ENCODE results near the gene MTTP.

Gene MTTP

DNA sequence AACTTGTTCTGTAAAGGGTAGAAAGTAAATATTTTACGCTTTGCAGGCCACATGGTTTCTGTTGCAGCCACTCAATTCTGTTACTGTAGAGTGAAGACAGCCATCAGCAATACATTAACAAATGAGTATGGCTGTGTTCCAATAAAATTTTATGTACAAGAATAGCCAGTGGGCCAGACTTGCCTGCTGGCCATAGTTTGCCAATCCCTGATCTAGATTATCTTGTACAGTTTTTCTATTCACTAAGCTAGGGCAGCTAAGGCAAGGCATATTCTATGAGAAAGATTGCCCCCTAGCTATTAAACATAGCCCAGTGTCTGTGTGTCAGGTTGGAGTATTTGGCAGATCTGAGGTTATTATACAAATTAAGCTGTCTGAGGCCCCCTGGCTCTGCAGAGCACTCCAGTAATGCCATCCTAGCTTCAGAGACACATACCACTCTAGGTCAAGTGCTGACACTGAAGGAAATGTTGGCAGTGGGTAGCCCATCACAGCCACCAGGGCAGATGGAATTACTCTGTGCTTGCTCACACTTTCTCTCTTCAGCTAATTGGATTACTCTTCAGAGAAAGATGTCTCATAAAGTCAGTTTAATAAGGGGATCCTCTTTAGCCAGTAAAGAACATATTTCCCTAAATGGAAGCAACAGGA, 40.7 kb downstream of the MTTP start:
- Histone ChIP-seq H3K18ac (ENCODE audit: low read length) (no peak overlapping the region), H2AFZ (ENCODE audit: insufficient read depth, low read length, poor library complexity) (no peak overlapping the region), H2AK5ac (ENCODE audit: low read length) (no peak overlapping the region), H3K23ac (ENCODE audit: low read length) (no peak overlapping the region), H3K4me1 (ENCODE audit: control insufficient read depth in 1 of 2, insufficient read depth in 2 of 2, low read length in 2 of 2) (no peaks in the 10 kb centered on the region), H3K14ac (ENCODE audit: low read length) (no peak overlapping the region), H3K79me1 (ENCODE audit: low read length) (no peaks in the 10 kb centered on the region), H3K9ac (ENCODE audit: low read length) (no peak overlapping the region), H3K4me3 (ENCODE audit: low read depth, low read length) (no peak overlapping the region), H3K4ac (ENCODE audit: low read depth, low read length) (no peak overlapping the region), H4K91ac (ENCODE audit: low read depth, low read length) (no peak overlapping the region), H3K27me3 (ENCODE audit: insufficient read depth, low read length) (no peaks in the 10 kb centered on the region), H2BK120ac (ENCODE audit: insufficient read depth, low read length, poor library complexity) (no peak overlapping the region), H3K36me3 (ENCODE audit: control insufficient read depth in 1 of 2, insufficient read depth in 2 of 2, low read length in 2 of 2) (no peaks in the 10 kb centered on the region), H3K79me2 (ENCODE audit: control insufficient read depth, insufficient read depth, low read length, poor library complexity) (no peaks in the 10 kb centered on the region), H4K8ac (ENCODE audit: low read depth, low read length) (no peak overlapping the region), H3K27ac (ENCODE audit: low read depth, low read length) (no peak overlapping the region), H2BK12ac (ENCODE audit: low read length) (no peak overlapping the region), H3K4me2 (ENCODE audit: low read length) (no peak overlapping the region), H3K9me3 (ENCODE audit: insufficient read depth, low read depth, low read length) (no peaks in the 10 kb centered on the region), H2BK5ac (ENCODE audit: low read depth, low read length, poor library complexity) (no peak overlapping the region), H4K12ac (ENCODE audit: low read depth, low read length) (no peak overlapping the region)
- DNase-seq, result no peak
- WGBS (ENCODE audit: extremely low coverage, insufficient coverage, insufficient read length), result no CpG with 5 or more reads among the region's 1 CpG

DNA sequence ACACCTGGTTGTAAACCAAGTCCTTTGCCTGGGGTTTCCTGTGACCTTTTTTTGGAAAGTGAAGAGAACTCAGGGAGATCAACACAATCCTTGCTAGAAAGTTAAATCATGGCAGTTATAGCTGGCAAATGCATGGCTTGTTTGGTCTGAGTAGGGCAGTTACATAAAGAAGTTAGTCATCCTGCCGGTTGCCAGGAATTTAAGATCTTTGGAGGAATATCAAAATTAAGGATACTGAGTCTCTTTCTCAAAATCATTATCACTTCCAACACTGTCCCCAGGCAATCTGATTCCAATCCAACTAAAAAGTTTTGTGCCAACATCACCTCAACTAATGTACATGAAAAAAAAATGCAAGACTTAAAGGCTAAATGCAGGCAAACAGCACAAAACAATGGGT, 42.8 kb downstream of the MTTP start:
- H3K9me3 ChIP-seq (ENCODE audit: insufficient read depth, low read depth, low read length), result no peaks in the 10 kb centered on the region
- H3K4me2 ChIP-seq (ENCODE audit: low read length), result no peak overlapping the region
- H3K36me3 ChIP-seq (ENCODE audit: control insufficient read depth in 1 of 2, insufficient read depth in 2 of 2, low read length in 2 of 2), result no peaks in the 10 kb centered on the region
- no peaks in the 10 kb centered on the region for H3K79me1 ChIP-seq (ENCODE audit: low read length)
- H4K91ac ChIP-seq (ENCODE audit: low read depth, low read length), result no peak overlapping the region
- H2BK120ac ChIP-seq (ENCODE audit: insufficient read depth, low read length, poor library complexity), result no peak overlapping the region
- H4K12ac ChIP-seq (ENCODE audit: low read depth, low read length), result no peak overlapping the region
- no peak overlapping the region for H2AFZ ChIP-seq (ENCODE audit: insufficient read depth, low read length, poor library complexity)
- no peak overlapping the region for H3K27ac ChIP-seq (ENCODE audit: low read depth, low read length)
- no peak overlapping the region for H2BK5ac ChIP-seq (ENCODE audit: low read depth, low read length, poor library complexity)
- no peak for DNase-seq
- H2BK12ac ChIP-seq (ENCODE audit: low read length), result no peak overlapping the region
- no CpG with 5 or more reads among the region's 1 CpG for WGBS (ENCODE audit: extremely low coverage, insufficient coverage, insufficient read length)
- no peak overlapping the region for H3K4ac ChIP-seq (ENCODE audit: low read depth, low read length)
- no peak overlapping the region for H4K8ac ChIP-seq (ENCODE audit: low read depth, low read length)
- H2AK5ac ChIP-seq (ENCODE audit: low read length), result no peak overlapping the region
- H3K23ac ChIP-seq (ENCODE audit: low read length), result no peak overlapping the region
- H3K9ac ChIP-seq (ENCODE audit: low read length), result no peak overlapping the region
- H3K14ac ChIP-seq (ENCODE audit: low read length), result no peak overlapping the region
- H3K27me3 ChIP-seq (ENCODE audit: insufficient read depth, low read length), result no peaks in the 10 kb centered on the region
- H3K4me1 ChIP-seq (ENCODE audit: control insufficient read depth in 1 of 2, insufficient read depth in 2 of 2, low read length in 2 of 2), result no peaks in the 10 kb centered on the region
- no peak overlapping the region for H3K4me3 ChIP-seq (ENCODE audit: low read depth, low read length)
- H3K18ac ChIP-seq (ENCODE audit: low read length), result no peak overlapping the region
- H3K79me2 ChIP-seq (ENCODE audit: control insufficient read depth, insufficient read depth, low read length, poor library complexity), result no peaks in the 10 kb centered on the region

DNA sequence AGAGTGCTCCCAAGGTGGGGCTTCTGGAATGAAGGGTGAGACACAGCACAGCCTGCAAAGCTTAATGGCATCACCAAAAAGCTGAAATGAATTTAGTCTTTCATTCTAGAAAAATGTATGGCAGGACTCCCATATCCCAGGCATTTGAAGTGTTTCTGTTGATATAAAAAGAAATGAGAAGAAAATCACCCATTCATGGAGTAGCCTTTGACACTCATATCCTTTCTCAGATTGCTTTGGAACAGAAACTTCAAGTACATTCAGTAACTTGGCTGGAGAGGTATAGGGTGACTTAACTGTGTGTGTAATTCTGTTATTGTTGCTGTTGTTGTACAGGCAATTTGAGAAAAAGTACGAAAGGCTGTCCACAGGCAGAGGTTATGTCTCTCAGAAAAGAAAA, 47.7 kb downstream of the MTTP start:
- H2AK5ac ChIP-seq (ENCODE audit: low read length), result no peak overlapping the region
- no peak overlapping the region for H2AFZ ChIP-seq (ENCODE audit: insufficient read depth, low read length, poor library complexity)
- no peaks in the 10 kb centered on the region for H3K9me3 ChIP-seq (ENCODE audit: insufficient read depth, low read depth, low read length)
- H3K14ac ChIP-seq (ENCODE audit: low read length), result no peak overlapping the region
- H3K4me3 ChIP-seq (ENCODE audit: low read depth, low read length), result no peak overlapping the region
- H3K36me3 ChIP-seq (ENCODE audit: control insufficient read depth in 1 of 2, insufficient read depth in 2 of 2, low read length in 2 of 2), result no peaks in the 10 kb centered on the region
- no peak overlapping the region for H4K12ac ChIP-seq (ENCODE audit: low read depth, low read length)
- H3K79me1 ChIP-seq (ENCODE audit: low read length), result no peaks in the 10 kb centered on the region
- no peaks in the 10 kb centered on the region for H3K27me3 ChIP-seq (ENCODE audit: insufficient read depth, low read length)
- no peak overlapping the region for H3K18ac ChIP-seq (ENCODE audit: low read length)
- DNase-seq, result no peak
- H3K4me1 ChIP-seq (ENCODE audit: control insufficient read depth in 1 of 2, insufficient read depth in 2 of 2, low read length in 2 of 2), result no peaks in the 10 kb centered on the region
- no peak overlapping the region for H2BK12ac ChIP-seq (ENCODE audit: low read length)
- no peak overlapping the region for H3K27ac ChIP-seq (ENCODE audit: low read depth, low read length)
- no peak overlapping the region for H4K91ac ChIP-seq (ENCODE audit: low read depth, low read length)
- no peak overlapping the region for H2BK5ac ChIP-seq (ENCODE audit: low read depth, low read length, poor library complexity)
- WGBS (ENCODE audit: extremely low coverage, insufficient coverage, insufficient read length), result no CpG with 5 or more reads among the region's 1 CpG
- no peak overlapping the region for H3K4ac ChIP-seq (ENCODE audit: low read depth, low read length)
- H3K9ac ChIP-seq (ENCODE audit: low read length), result no peak overlapping the region
- no peaks in the 10 kb centered on the region for H3K79me2 ChIP-seq (ENCODE audit: control insufficient read depth, insufficient read depth, low read length, poor library complexity)
- no peak overlapping the region for H2BK120ac ChIP-seq (ENCODE audit: insufficient read depth, low read length, poor library complexity)
- no peak overlapping the region for H4K8ac ChIP-seq (ENCODE audit: low read depth, low read length)
- no peak overlapping the region for H3K23ac ChIP-seq (ENCODE audit: low read length)
- no peak overlapping the region for H3K4me2 ChIP-seq (ENCODE audit: low read length)

DNA sequence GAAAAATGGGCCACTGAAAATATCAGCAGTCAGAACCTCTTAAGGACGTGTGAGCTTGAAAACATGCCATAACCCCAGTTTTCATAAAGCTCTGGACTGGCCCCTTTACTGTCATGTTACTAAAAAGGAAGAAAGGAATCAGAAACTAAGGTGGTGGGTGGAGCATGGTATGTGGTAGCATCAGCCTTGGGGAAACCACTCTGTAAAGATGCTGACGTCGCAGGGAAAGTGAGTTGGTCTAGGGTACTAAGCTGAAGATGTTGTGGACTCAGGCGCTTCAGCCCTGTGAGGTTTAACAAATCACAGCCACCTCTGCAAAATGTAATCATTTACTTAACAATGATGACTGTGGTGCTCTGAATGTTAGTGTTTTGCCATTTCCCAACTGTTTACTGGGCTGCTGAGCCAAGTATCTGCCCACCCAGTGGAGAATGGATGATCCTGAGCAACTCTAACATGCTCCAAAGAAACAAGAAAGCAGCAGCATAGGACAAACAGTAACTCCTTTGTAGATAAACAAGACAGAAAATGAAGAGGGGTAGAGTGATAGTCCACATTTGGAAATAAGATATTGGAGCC, 49.6 kb downstream of the MTTP start:
- H2AFZ ChIP-seq (ENCODE audit: insufficient read depth, low read length, poor library complexity), result no peak overlapping the region
- H3K4me3 ChIP-seq (ENCODE audit: low read depth, low read length), result no peak overlapping the region
- no peaks in the 10 kb centered on the region for H3K27me3 ChIP-seq (ENCODE audit: insufficient read depth, low read length)
- no peak overlapping the region for H2AK5ac ChIP-seq (ENCODE audit: low read length)
- no peaks in the 10 kb centered on the region for H3K79me1 ChIP-seq (ENCODE audit: low read length)
- no peak overlapping the region for H2BK12ac ChIP-seq (ENCODE audit: low read length)
- no peak overlapping the region for H3K27ac ChIP-seq (ENCODE audit: low read depth, low read length)
- no peak overlapping the region for H4K12ac ChIP-seq (ENCODE audit: low read depth, low read length)
- H2BK5ac ChIP-seq (ENCODE audit: low read depth, low read length, poor library complexity), result no peak overlapping the region
- H4K91ac ChIP-seq (ENCODE audit: low read depth, low read length), result no peak overlapping the region
- H3K23ac ChIP-seq (ENCODE audit: low read length), result no peak overlapping the region
- no peak overlapping the region for H3K4ac ChIP-seq (ENCODE audit: low read depth, low read length)
- no peaks in the 10 kb centered on the region for H3K9me3 ChIP-seq (ENCODE audit: insufficient read depth, low read depth, low read length)
- H3K79me2 ChIP-seq (ENCODE audit: control insufficient read depth, insufficient read depth, low read length, poor library complexity), result no peaks in the 10 kb centered on the region
- WGBS (ENCODE audit: extremely low coverage, insufficient coverage, insufficient read length), result no CpG with 5 or more reads among the region's 4 CpGs
- no peaks in the 10 kb centered on the region for H3K36me3 ChIP-seq (ENCODE audit: control insufficient read depth in 1 of 2, insufficient read depth in 2 of 2, low read length in 2 of 2)
- H3K14ac ChIP-seq (ENCODE audit: low read length), result no peak overlapping the region
- H3K4me2 ChIP-seq (ENCODE audit: low read length), result no peak overlapping the region
- H3K9ac ChIP-seq (ENCODE audit: low read length), result no peak overlapping the region
- no peak overlapping the region for H3K18ac ChIP-seq (ENCODE audit: low read length)
- no peak for DNase-seq
- no peak overlapping the region for H2BK120ac ChIP-seq (ENCODE audit: insufficient read depth, low read length, poor library complexity)
- no peak overlapping the region for H4K8ac ChIP-seq (ENCODE audit: low read depth, low read length)
- no peaks in the 10 kb centered on the region for H3K4me1 ChIP-seq (ENCODE audit: control insufficient read depth in 1 of 2, insufficient read depth in 2 of 2, low read length in 2 of 2)
